Peyer's patch (tissue), 4 donors: Measurements from ENCODE around the gene TMBIM4.

Source experiments
- CTCF ChIP-seq, 6 experiments: fragments of 450-650 bp in 4 of 6; fragments of 200-600 bp in 2 of 6; sonication (generic) in 1 of 6; IDR thresholded peaks; one replicate each; pipeline ENCODE4 v1.5.1; 2017 to 2019; ENCODE audit warnings: antibody characterized with exemption in 6 of 6, mild to moderate bottlenecking in 3 of 6, moderate library complexity in 1 of 6
- POLR2A ChIP-seq, 2 donors: fragments of 450-650 bp; IDR thresholded peaks; one replicate each; pipeline ENCODE4 v1.5.1; 2017; ENCODE audit warnings: antibody characterized with exemption in 2 of 2, mild to moderate bottlenecking in 2 of 2, moderate library complexity in 2 of 2

DNA sequence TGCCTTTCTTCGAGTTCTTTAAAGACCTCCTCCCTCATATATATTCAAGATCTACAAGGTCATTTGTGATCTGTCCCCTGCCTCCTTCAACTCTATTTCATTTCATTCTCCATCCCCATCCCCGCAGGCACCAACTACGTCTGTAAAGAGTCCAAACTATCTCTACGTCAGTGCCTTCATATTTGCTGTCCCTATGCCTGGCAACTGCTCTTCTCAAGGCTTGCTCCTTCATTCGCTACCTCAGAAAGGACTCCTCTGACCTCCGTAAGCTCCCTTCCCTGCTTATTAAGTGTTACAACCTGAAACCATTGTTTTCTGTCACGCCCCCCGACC, 39.9 kb downstream of the TMBIM4 start:
- TF ChIP-seq POLR2A (IDR thresholded peaks at IDR 0.05) (no peak), CTCF (IDR thresholded peaks at IDR 0.05) (no peak)
